Loucy (cell line): ENCODE results near the gene IL16.

Experiments
- EZH2phosphoT487 ChIP-seq: fragments of 200-600 bp; IDR thresholded peaks from 2 replicates; pipeline ENCODE4 v1.6.1; 2018; ENCODE audit warnings: antibody characterized with exemption, mild to moderate bottlenecking, moderate library complexity, borderline replicate concordance
- TF ChIP-seq, protein P1 (sequence below): fragments of 200-600 bp; sonication (generic); conservative IDR thresholded peaks from 2 replicates; pipeline ENCODE4 v1.5.1; 2014; ENCODE audit warnings: mild to moderate bottlenecking, antibody characterized with exemption, low read length

DNA sequence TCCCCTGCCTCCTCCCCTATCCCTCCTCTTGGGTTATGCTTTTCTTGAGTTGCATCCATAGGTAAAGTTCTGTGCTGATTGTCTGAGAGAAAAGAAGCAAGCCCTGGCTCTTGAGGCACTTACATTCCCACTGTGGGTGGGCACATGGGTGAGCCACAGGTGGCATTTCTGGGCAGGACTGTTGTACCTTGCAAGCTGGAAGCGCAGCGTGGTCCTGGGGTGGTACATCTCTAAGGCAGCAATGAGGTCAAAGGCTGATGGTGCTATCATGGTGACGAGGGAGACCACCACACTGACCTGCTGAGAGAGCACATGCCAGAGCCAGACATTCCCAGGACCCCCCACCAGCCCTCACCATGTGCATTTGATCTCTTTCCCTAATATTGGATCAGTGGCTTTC, 152.6 kb downstream of the IL16 start:
- TF ChIP-seq, protein P1, sequence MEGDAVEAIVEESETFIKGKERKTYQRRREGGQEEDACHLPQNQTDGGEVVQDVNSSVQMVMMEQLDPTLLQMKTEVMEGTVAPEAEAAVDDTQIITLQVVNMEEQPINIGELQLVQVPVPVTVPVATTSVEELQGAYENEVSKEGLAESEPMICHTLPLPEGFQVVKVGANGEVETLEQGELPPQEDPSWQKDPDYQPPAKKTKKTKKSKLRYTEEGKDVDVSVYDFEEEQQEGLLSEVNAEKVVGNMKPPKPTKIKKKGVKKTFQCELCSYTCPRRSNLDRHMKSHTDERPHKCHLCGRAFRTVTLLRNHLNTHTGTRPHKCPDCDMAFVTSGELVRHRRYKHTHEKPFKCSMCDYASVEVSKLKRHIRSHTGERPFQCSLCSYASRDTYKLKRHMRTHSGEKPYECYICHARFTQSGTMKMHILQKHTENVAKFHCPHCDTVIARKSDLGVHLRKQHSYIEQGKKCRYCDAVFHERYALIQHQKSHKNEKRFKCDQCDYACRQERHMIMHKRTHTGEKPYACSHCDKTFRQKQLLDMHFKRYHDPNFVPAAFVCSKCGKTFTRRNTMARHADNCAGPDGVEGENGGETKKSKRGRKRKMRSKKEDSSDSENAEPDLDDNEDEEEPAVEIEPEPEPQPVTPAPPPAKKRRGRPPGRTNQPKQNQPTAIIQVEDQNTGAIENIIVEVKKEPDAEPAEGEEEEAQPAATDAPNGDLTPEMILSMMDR = no peak
- no peak for TF ChIP-seq EZH2phosphoT487
